ENCODE results near the gene SMAD6. TPM values are rescaled to one million over a fixed set of nuclear protein-coding genes. Genes with fewer than 3 reads are reported as not detected.

SMAD6 gene
- total RNA-seq, 3 donors from 2014 or later (not counting 1 experiment from before 2014, with no cell fraction given) = 0.07 to 0.38 (median 0.09) TPM

DNA sequence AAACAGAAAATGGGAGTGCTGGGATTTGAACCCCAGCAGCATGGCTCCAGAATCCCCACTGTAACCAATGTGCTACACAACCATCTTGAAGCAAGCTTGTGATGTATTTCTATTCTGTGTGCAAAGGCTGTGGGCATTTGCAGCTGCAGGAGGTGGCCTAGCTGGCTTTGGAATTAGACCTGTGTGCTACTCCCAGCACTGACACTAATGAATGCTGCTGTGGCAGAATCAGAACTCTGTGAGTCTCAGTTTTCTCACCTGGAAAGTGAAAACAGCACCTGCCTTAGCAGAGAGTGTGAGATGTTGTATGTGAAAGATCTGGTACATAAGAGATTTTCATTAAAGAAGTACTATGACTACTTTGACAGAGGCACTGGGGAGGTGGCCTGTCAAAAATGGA lies 21.5 kb upstream of the SMAD6 start:
- Mint-ChIP-seq H3K4me1 (peaks cover 0 to 2% of the 10 kb centered on the region in 2 donors), H3K27me3 (ENCODE audit: low read depth in 2 of 2) (no peaks in the 10 kb centered on the region), H3K36me3 (no peaks in the 10 kb centered on the region), H3K9me3 (no peaks in the 10 kb centered on the region), H3K4me3 (no peak overlapping the region), H3K27ac (no peak overlapping the region)
- Histone ChIP-seq H3K4me1 (ENCODE audit: control insufficient read depth, insufficient read depth, low read length) (peaks cover under 1% of the 10 kb centered on the region), H3K9me3 (ENCODE audit: control insufficient read depth, insufficient read depth, low read length) (no peaks in the 10 kb centered on the region), H3K4me3 (ENCODE audit: low read length) (no peak overlapping the region), H3K27me3 (ENCODE audit: control insufficient read depth, insufficient read depth, low read length) (no peaks in the 10 kb centered on the region), H3K36me3 (ENCODE audit: control insufficient read depth, insufficient read depth, low read length) (no peaks in the 10 kb centered on the region), H3K27ac (ENCODE audit: low read length) (no peak overlapping the region)
- ATAC-seq (no peak), DNase-seq (no peak)
- intact Hi-C loops (cut with micrococcal nuclease) = no loop called here
- TF ChIP-seq, protein P1, sequence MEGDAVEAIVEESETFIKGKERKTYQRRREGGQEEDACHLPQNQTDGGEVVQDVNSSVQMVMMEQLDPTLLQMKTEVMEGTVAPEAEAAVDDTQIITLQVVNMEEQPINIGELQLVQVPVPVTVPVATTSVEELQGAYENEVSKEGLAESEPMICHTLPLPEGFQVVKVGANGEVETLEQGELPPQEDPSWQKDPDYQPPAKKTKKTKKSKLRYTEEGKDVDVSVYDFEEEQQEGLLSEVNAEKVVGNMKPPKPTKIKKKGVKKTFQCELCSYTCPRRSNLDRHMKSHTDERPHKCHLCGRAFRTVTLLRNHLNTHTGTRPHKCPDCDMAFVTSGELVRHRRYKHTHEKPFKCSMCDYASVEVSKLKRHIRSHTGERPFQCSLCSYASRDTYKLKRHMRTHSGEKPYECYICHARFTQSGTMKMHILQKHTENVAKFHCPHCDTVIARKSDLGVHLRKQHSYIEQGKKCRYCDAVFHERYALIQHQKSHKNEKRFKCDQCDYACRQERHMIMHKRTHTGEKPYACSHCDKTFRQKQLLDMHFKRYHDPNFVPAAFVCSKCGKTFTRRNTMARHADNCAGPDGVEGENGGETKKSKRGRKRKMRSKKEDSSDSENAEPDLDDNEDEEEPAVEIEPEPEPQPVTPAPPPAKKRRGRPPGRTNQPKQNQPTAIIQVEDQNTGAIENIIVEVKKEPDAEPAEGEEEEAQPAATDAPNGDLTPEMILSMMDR (IDR thresholded peaks at IDR 0.05) = no peak

DNA sequence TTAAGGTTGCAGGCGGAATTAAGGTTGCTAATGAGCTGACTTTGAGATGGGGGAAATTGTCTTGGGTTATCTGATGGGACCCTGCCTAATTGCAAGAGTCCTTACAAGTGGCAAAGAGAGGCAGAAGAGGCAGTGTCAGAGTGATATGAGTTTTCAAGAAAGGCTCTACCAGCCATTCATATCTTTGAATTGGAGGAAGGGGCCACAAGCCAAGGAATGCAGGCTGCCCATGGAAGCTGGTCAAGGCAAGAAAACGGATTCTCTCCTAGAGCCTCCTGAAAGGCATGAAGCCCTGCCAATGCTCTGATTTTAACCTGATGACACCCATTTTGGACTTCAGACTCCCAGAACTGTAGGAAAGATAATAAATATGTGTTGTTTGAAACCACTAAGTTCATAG lies 20.6 kb upstream of the SMAD6 start:
- Histone ChIP-seq H3K4me1 (ENCODE audit: control insufficient read depth, insufficient read depth, low read length) (no peaks in the 10 kb centered on the region), H3K27me3 (ENCODE audit: control insufficient read depth, insufficient read depth, low read length) (no peaks in the 10 kb centered on the region), H3K27ac (ENCODE audit: low read length) (no peak overlapping the region), H3K36me3 (ENCODE audit: control insufficient read depth, insufficient read depth, low read length) (no peaks in the 10 kb centered on the region), H3K4me3 (ENCODE audit: low read length) (no peak overlapping the region), H3K9me3 (ENCODE audit: control insufficient read depth, insufficient read depth, low read length) (no peaks in the 10 kb centered on the region)
- H3K27me3 Mint-ChIP-seq (ENCODE audit: low read depth in 2 of 2) = no peaks in the 10 kb centered on the region
- no peak overlapping the region for H3K27ac Mint-ChIP-seq
- ATAC-seq (no peak), DNase-seq (no peak)
- TF ChIP-seq, protein P1 (IDR thresholded peaks at IDR 0.05) = no peak
- intact Hi-C loops (cut with micrococcal nuclease) = no loop called here
- H3K4me1 Mint-ChIP-seq = no peaks in the 10 kb centered on the region
- no peaks in the 10 kb centered on the region for H3K9me3 Mint-ChIP-seq
- H3K4me3 Mint-ChIP-seq = no peak overlapping the region
- H3K36me3 Mint-ChIP-seq = no peaks in the 10 kb centered on the region
- 85% methylated on average over 2 of the region's 2 CpGs for WGBS (ENCODE audit: insufficient coverage)

DNA sequence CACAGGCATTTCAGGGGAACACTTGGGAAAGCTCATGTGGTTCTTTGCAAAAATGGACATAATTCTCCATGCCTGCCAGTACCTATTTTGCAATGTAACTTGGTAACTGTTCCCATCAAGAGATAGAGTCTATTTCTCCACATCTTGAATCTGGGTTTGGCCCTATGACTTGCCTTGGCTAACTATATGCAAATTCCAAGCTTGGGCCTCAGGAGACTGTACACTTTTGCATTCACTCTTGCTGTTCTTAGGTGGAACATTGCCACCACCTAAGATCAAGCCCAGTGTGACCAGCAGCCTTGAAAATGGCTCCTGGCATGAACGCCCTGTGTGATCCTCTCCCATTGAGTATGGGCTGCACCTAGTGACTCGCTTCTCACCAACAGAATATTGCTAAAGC lies 19.8 kb upstream of the SMAD6 start:
- H3K27me3 ChIP-seq (ENCODE audit: control insufficient read depth, insufficient read depth, low read length) = no peaks in the 10 kb centered on the region
- intact Hi-C loops (cut with micrococcal nuclease) = no loop called here
- TF ChIP-seq, protein P1 (IDR thresholded peaks at IDR 0.05) = no peak
- H3K4me1 Mint-ChIP-seq = no peaks in the 10 kb centered on the region
- no peak overlapping the region for H3K4me3 ChIP-seq (ENCODE audit: low read length)
- H3K9me3 ChIP-seq (ENCODE audit: control insufficient read depth, insufficient read depth, low read length) = no peaks in the 10 kb centered on the region
- H3K36me3 ChIP-seq (ENCODE audit: control insufficient read depth, insufficient read depth, low read length) = no peaks in the 10 kb centered on the region
- no peaks in the 10 kb centered on the region for H3K9me3 Mint-ChIP-seq
- no peak overlapping the region for H3K4me3 Mint-ChIP-seq
- no peaks in the 10 kb centered on the region for H3K36me3 Mint-ChIP-seq
- 88% methylated on average over 2 of the region's 2 CpGs for WGBS (ENCODE audit: insufficient coverage)
- DNase-seq = no peak
- H3K27ac Mint-ChIP-seq = no peak overlapping the region
- no peaks in the 10 kb centered on the region for H3K4me1 ChIP-seq (ENCODE audit: control insufficient read depth, insufficient read depth, low read length)
- no peak overlapping the region for H3K27ac ChIP-seq (ENCODE audit: low read length)
- H3K27me3 Mint-ChIP-seq (ENCODE audit: low read depth in 2 of 2) = no peaks in the 10 kb centered on the region
- ATAC-seq = no peak

DNA sequence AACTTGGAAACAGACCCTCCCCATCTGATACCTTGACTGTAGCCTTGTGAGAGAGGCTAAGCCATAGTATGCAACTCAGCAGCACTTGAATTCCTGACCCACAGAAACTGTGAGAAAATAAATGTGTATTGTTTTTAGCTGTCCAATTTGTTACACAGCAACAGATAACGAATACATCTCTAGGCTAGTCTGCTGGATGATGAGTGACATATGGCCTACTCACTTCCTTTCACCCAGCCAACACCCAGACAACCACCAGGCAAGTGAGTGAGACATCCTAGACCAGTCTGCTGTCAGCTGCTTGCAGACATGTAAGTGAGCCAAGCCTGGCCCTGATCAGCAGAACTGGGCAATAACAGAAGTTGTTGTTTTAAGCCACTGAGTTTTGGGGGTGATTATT lies 19.2 kb upstream of the SMAD6 start:
- Histone ChIP-seq H3K27ac (ENCODE audit: low read length) (no peak overlapping the region), H3K4me1 (ENCODE audit: control insufficient read depth, insufficient read depth, low read length) (no peaks in the 10 kb centered on the region), H3K9me3 (ENCODE audit: control insufficient read depth, insufficient read depth, low read length) (no peaks in the 10 kb centered on the region), H3K36me3 (ENCODE audit: control insufficient read depth, insufficient read depth, low read length) (no peaks in the 10 kb centered on the region), H3K27me3 (ENCODE audit: control insufficient read depth, insufficient read depth, low read length) (no peaks in the 10 kb centered on the region), H3K4me3 (ENCODE audit: low read length) (no peak overlapping the region)
- H3K4me1 Mint-ChIP-seq = no peaks in the 10 kb centered on the region
- no peak overlapping the region for H3K4me3 Mint-ChIP-seq
- no peaks in the 10 kb centered on the region for H3K27me3 Mint-ChIP-seq (ENCODE audit: low read depth in 2 of 2)
- H3K36me3 Mint-ChIP-seq = no peaks in the 10 kb centered on the region
- no CpG with 5 or more reads among the region's 1 CpG for WGBS (ENCODE audit: insufficient coverage)
- no peak overlapping the region for H3K27ac Mint-ChIP-seq
- DNase-seq (no peak), ATAC-seq (peak in 2 of 3 donors; percentile 36 to 52)
- TF ChIP-seq, protein P1 (IDR thresholded peaks at IDR 0.05) = no peak
- intact Hi-C loops (cut with micrococcal nuclease) = no loop called here
- no peaks in the 10 kb centered on the region for H3K9me3 Mint-ChIP-seq

All from natural killer cell (primary cell).